HepG2 (cell line): ENCODE results near the gene WDCP. TPM values are rescaled to one million over a fixed set of nuclear protein-coding genes. Genes with fewer than 3 reads are reported as not detected.

ENCODE experiments used
- ATAC-seq: fragments of 200-7000 bp; cut with Tn5 transposase; 3 replicates; pipeline ENCODE4 v1.9.1; 2020; ENCODE audit warnings: mild to moderate bottlenecking, moderate library complexity
- BruUV-seq: library from RNA; stranded (reverse); fragments of 400-500 nt; replicated peaks from 2 replicates; lab custom pipeline; 2021; lab: Mats Ljungman, UMichigan
- CTCF ChIA-PET: fragments of 300-600 bp; formaldehyde crosslinking; extraction: SDS; loops from one replicate; lab custom pipeline; 2021; ENCODE audit warnings: low total read pairs, inconsistent platforms, low intra/inter-chr PET ratio; lab: Yijun Ruan, JAX
- POLR2A ChIA-PET: fragments of 350-600 bp; sonication (Branson Sonifier 250); formaldehyde crosslinking; loops from one replicate; lab custom pipeline; 2020; ENCODE audit warnings: antibody characterized with exemption, inconsistent platforms; lab: Yijun Ruan, JAX
- DNase-seq: peaks from one replicate; pipeline ENCODE4 v3.0.0-alpha.2; 2015; ENCODE audit warnings: low spot score
- FAIRE-seq: peaks from 3 replicates; lab custom pipeline; 2011; peaks lifted over from hg19 to GRCh38; lab: Jason Lieb, UNC
- H2AFZ ChIP-seq: one replicate; pipeline ENCODE4 v1.6.1; 2011; ENCODE audit warnings: low read length, inconsistent platforms
- H3K27ac ChIP-seq: fragments of 300-600 bp; 3 replicates; pipeline ENCODE4 v1.8.0; 2011; ENCODE audit warnings: mixed run types, mild to moderate bottlenecking, mixed read lengths, low read length, inconsistent platforms; ENCODE audit not compliant: insufficient read depth; ENCODE audit errors: extremely low read length
- H3K27me3 ChIP-seq, 2 experiments: fragments of 200-600 bp in 1 of 2; 2 replicates in 1 of 2; 3 replicates in 1 of 2; pipeline versions ENCODE4 v1.6.0 to v1.8.0; 2011; ENCODE audit warnings: low read length in 2 of 2, mild to moderate bottlenecking in 2 of 2, moderate library complexity in 2 of 2, inconsistent platforms in 1 of 2; ENCODE audit not compliant: insufficient read depth in 2 of 2, control insufficient read depth in 1 of 2
- H3K36me3 ChIP-seq, 2 experiments: fragments of 200-600 bp in 1 of 2; replicated peaks in 1 of 2; 2 replicates in 1 of 2; 3 replicates in 1 of 2; pipeline versions ENCODE4 v1.5.1 to v1.8.0; 2011; ENCODE audit warnings: low read length in 2 of 2, inconsistent platforms in 1 of 2; ENCODE audit not compliant: insufficient read depth in 2 of 2, control insufficient read depth in 1 of 2
- H3K4me1 ChIP-seq: 2 replicates; pipeline ENCODE4 v1.5.1; 2012; ENCODE audit warnings: low read length, inconsistent platforms; ENCODE audit not compliant: insufficient read depth
- H3K4me2 ChIP-seq: 2 replicates; pipeline ENCODE4 v1.6.0; 2011; ENCODE audit warnings: low read depth, low read length, inconsistent platforms
- H3K4me3 ChIP-seq, 3 experiments: fragments of 200-600 bp in 1 of 3; sonication (generic), shearing (Covaris generic) in 1 of 3; replicated peaks in 1 of 3; 2 replicates each; pipeline ENCODE4 v1.5.1; 2011 to 2016; ENCODE audit warnings: low read length in 3 of 3, inconsistent platforms in 2 of 3, low read depth in 2 of 3, mild to moderate bottlenecking in 2 of 3, control low read depth in 1 of 3, mixed read lengths in 1 of 3; ENCODE audit not compliant: insufficient read depth in 1 of 3
- H3K79me2 ChIP-seq: one replicate; pipeline ENCODE4 v1.6.1; 2011; ENCODE audit warnings: low read length, inconsistent platforms; ENCODE audit not compliant: insufficient read depth
- H3K9ac ChIP-seq: 2 replicates; pipeline ENCODE4 v1.6.0; 2011; ENCODE audit warnings: mild to moderate bottlenecking, low read depth, low read length, inconsistent platforms; ENCODE audit not compliant: insufficient read depth
- H3K9me3 ChIP-seq: 2 replicates; pipeline ENCODE4 v1.5.1; 2012; ENCODE audit warnings: mild to moderate bottlenecking, low read length
- H4K20me1 ChIP-seq: 2 replicates; pipeline ENCODE4 v1.6.0; 2011; ENCODE audit warnings: inconsistent platforms, mild to moderate bottlenecking, low read length, moderate library complexity; ENCODE audit not compliant: insufficient read depth
- LCORL ChIP-seq, 2 experiments: fragments of 450-650 bp in 1 of 2; sonication (generic) in 1 of 2; formaldehyde crosslinking in 1 of 2; IDR thresholded peaks; 2 replicates each; pipeline versions ENCODE4 v1.5.0 to v1.6.1; 2017 to 2020; ENCODE audit warnings: antibody characterized with exemption in 1 of 2, missing genetic modification reagents in 1 of 2
- PHB2 ChIP-seq: fragments of 450-650 bp; IDR thresholded peaks from 2 replicates; pipeline ENCODE4 v1.6.1; 2018; ENCODE audit not compliant: partially characterized antibody
- POLR2A ChIP-seq, 2 experiments: IDR thresholded peaks; 2 replicates each; pipeline ENCODE4 v1.6.1; 2011; ENCODE audit warnings: low read depth in 2 of 2, low read length in 2 of 2, mild to moderate bottlenecking in 1 of 2, moderate library complexity in 1 of 2; ENCODE audit not compliant: insufficient read depth in 1 of 2
- TEF ChIP-seq: sonication (generic); formaldehyde crosslinking; IDR thresholded peaks from 2 replicates; pipeline ENCODE4 v1.5.0; 2020; ENCODE audit warnings: missing genetic modification reagents
- WGBS: methylation state at CpG from one replicate; pipeline ENCODE4 v1.1.6; 2017; ENCODE audit warnings: low lambda C conversion rate; 5-methylcytosine and 5-hydroxymethylcytosine counted together
- in situ Hi-C: cut with HindIII; loops from 2 replicates; pipeline ENCODE4 v1.10.0; 2017; ENCODE audit warnings: low pct_unique_long_range_greater_than_20kb; ENCODE audit not compliant: extremely low pct_ligation_motif_present
- intact Hi-C: fragments of 100-400 bp; cut with micrococcal nuclease; formaldehyde crosslinking; loops from one replicate; pipeline ENCODE4 v1.10.0; 2022; ENCODE audit not compliant: unreplicated experiment
- polyA plus RNA-seq, 8 experiments: library from polyadenylated mRNA; depleted of rRNA in 3 of 8; stranded (reverse) in 7 of 8; unstranded in 1 of 8; fragments of >200 nt; fragmentation: Illumina TruSeq in 4 of 8; extraction: Trizol in 4 of 8; gene quantifications; 2 replicates each; pipeline versions ENCODE4 v1.2.1 to v1.2.3, GENCODE V29; 2011 to 2016; ENCODE audit warnings: low read depth in 4 of 8, missing spikeins in 1 of 8, mixed read lengths in 1 of 8; ENCODE audit not compliant: insufficient read depth in 1 of 8
- total RNA-seq, 5 experiments: library from RNA; depleted of rRNA; stranded (reverse); fragments of >200 nt; fragmentation: Illumina TruSeq; extraction: Trizol; gene quantifications; 2 replicates each; pipeline ENCODE4 v1.2.3, GENCODE V29; 2016; ENCODE audit warnings: low read depth in 1 of 5

The WDCP gene
- total and polyA plus RNA-seq, 2 of the 13 experiments (the other 11 are each of a cell fraction or from before 2014, with no cell fraction given): 17.4 to 22.6 TPM

DNA sequence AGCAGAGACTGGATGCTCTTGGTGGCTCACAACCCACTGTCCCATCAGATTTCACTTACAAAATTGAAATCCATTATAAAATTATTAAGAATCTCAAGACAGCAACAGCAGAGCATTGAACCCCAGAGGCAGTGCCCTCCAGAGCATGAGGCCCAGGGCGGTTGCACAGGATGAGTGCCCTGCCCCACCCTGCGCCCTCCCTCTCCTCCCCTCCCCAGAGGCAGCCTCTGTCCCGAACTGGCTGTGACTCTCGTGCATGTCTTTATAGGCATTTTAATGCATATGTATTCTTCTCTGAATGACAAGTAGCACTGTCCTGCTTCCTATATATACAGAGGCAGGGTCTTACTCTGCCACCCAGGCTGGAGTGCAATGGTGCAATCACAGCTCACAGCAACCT lies 26.9 kb downstream of the WDCP start:
- ATAC-seq (no peak), FAIRE-seq (no peak), DNase-seq (no peak)
- no TSS peak for BruUV-seq
- Histone ChIP-seq H3K4me1 (peaks cover 55% of the 10 kb centered on the region), H4K20me1 (no peaks in the 10 kb centered on the region), H3K79me2 (no peaks in the 10 kb centered on the region), H3K9me3 (no peaks in the 10 kb centered on the region), H3K9ac (no peak overlapping the region), H2AFZ (no peak overlapping the region), H3K36me3 (peaks cover 1 to 10% of the 10 kb centered on the region in 2 experiments; a peak in 2 of 5 replicates), H3K4me3 (no peak overlapping the region), H3K27ac (no peak overlapping the region), H3K4me2 (no peak overlapping the region), H3K27me3 (no peaks in the 10 kb centered on the region)
- in situ Hi-C loops (loop anchor here (5.0 to 10.0 kb wide), 2 partner anchors 42 to 145 kb away; no protein-coding TSS in a partner anchor), intact Hi-C loops (no loop called here)
- ChIA-PET POLR2A (interaction anchor here (1.2 kb wide), 1 partner anchor 63 kb away, joined by 4 read pairs; no protein-coding TSS in a partner anchor), CTCF (interaction anchor here (3.2 to 3.4 kb wide), 2 partner anchors 40 to 144 kb away, joined by 36 to 37 read pairs; no protein-coding TSS in a partner anchor)
- TF ChIP-seq POLR2A (IDR thresholded peaks at IDR 0.05; ENCODE audit: insufficient read depth in 1 of 2, low read depth in 2 of 2, low read length in 2 of 2): no peak
- WGBS: 89% methylated on average over 4 of the region's 4 CpGs

GRCh38 chr2:24019729-24020128 lies 27.5 kb downstream of the WDCP start:
- no peaks in the 10 kb centered on the region for H3K9me3 ChIP-seq
- no peak overlapping the region for H3K4me2 ChIP-seq
- no TSS peak for BruUV-seq
- H4K20me1 ChIP-seq: no peaks in the 10 kb centered on the region
- WGBS: 87% methylated on average over 5 of the region's 5 CpGs
- in situ Hi-C loops (loop anchor here (5.0 to 10.0 kb wide), 2 partner anchors 43 to 145 kb away; no protein-coding TSS in a partner anchor), intact Hi-C loops (no loop called here)
- H3K27ac ChIP-seq: no peak overlapping the region
- POLR2A ChIA-PET: interaction anchor here (1.2 kb wide), 1 partner anchor 64 kb away, joined by 4 read pairs; no protein-coding TSS in a partner anchor
- no peak overlapping the region for H2AFZ ChIP-seq
- FAIRE-seq: no peak
- no peak overlapping the region for H3K4me3 ChIP-seq
- no peaks in the 10 kb centered on the region for H3K27me3 ChIP-seq
- H3K36me3 ChIP-seq: peaks cover 1 to 5% of the 10 kb centered on the region in 2 experiments; a peak in 2 of 5 replicates
- CTCF ChIA-PET: no interaction called here
- TF ChIP-seq PHB2: no peak
- no peak for TF ChIP-seq TEF (CRISPR knock-in tag)
- TF ChIP-seq LCORL (IDR thresholded peaks at IDR 0.05): no peak
- TF ChIP-seq LCORL (CRISPR knock-in tag; IDR thresholded peaks at IDR 0.05): no peak
- TF ChIP-seq, all 625 proteins: peak for 0
- H3K4me1 ChIP-seq: peaks cover 60% of the 10 kb centered on the region
- no peaks in the 10 kb centered on the region for H3K79me2 ChIP-seq
- no peak for DNase-seq
- ATAC-seq: no peak
- no peak overlapping the region for H3K9ac ChIP-seq
